ENCODE measurements around the gene KIF3B. TPM values are rescaled to one million over a fixed set of nuclear protein-coding genes. Genes with fewer than 3 reads are reported as not detected.

The KIF3B gene
- total RNA-seq, 1 donor from 2014 or later: 55.3 TPM

GRCh38 chr20:32300647-32301046 is 23.2 kb downstream of the KIF3B start:
- H3K27ac Mint-ChIP-seq (ENCODE audit: unreplicated experiment): no peak overlapping the region
- H3K4me3 Mint-ChIP-seq (ENCODE audit: unreplicated experiment): no peak overlapping the region
- no peaks in the 10 kb centered on the region for H3K36me3 Mint-ChIP-seq (ENCODE audit: unreplicated experiment)

GRCh38 chr20:32301719-32302506 is 24.5 kb downstream of the KIF3B start:
- DNase-seq: no peak
- Mint-ChIP-seq H3K27ac (ENCODE audit: unreplicated experiment) (no peak overlapping the region), H3K4me1 (ENCODE audit: low read depth, unreplicated experiment) (peaks cover 18% of the 10 kb centered on the region), H3K36me3 (ENCODE audit: unreplicated experiment) (no peaks in the 10 kb centered on the region), H3K27me3 (ENCODE audit: unreplicated experiment) (no peaks in the 10 kb centered on the region), H3K9me3 (ENCODE audit: unreplicated experiment) (no peaks in the 10 kb centered on the region), H3K4me3 (ENCODE audit: unreplicated experiment) (no peak overlapping the region)
- TF ChIP-seq CTCF (IDR thresholded peaks at IDR 0.05; ENCODE audit: partially characterized antibody, unreplicated experiment): no peak

More at GRCh38 chr20:32300647-32301046, 23.2 kb downstream of the KIF3B start:
- no peak for DNase-seq
- no peaks in the 10 kb centered on the region for H3K9me3 Mint-ChIP-seq (ENCODE audit: unreplicated experiment)
- H3K27me3 Mint-ChIP-seq (ENCODE audit: unreplicated experiment): no peaks in the 10 kb centered on the region
- peaks cover 19% of the 10 kb centered on the region for H3K4me1 Mint-ChIP-seq (ENCODE audit: low read depth, unreplicated experiment)
- TF ChIP-seq CTCF (IDR thresholded peaks at IDR 0.05; ENCODE audit: partially characterized antibody, unreplicated experiment): no peak

- H3K4me1 Mint-ChIP-seq (ENCODE audit: low read depth, unreplicated experiment): peaks cover 15% of the 10 kb centered on the region
- no peaks in the 10 kb centered on the region for H3K9me3 Mint-ChIP-seq (ENCODE audit: unreplicated experiment)
- H3K27ac Mint-ChIP-seq (ENCODE audit: unreplicated experiment): no peak overlapping the region
- H3K4me3 Mint-ChIP-seq (ENCODE audit: unreplicated experiment): no peak overlapping the region
- no peak for TF ChIP-seq CTCF (IDR thresholded peaks at IDR 0.05; ENCODE audit: partially characterized antibody, unreplicated experiment)
- DNase-seq: no peak
- H3K36me3 Mint-ChIP-seq (ENCODE audit: unreplicated experiment): no peaks in the 10 kb centered on the region
- H3K27me3 Mint-ChIP-seq (ENCODE audit: unreplicated experiment): no peaks in the 10 kb centered on the region
Measured at GRCh38 chr20:32302507-32302872, 25.0 kb downstream of the KIF3B start.

GRCh38 chr20:32304131-32304746 is 26.8 kb downstream of the KIF3B start:
- no peak overlapping the region for H3K27ac Mint-ChIP-seq (ENCODE audit: unreplicated experiment)
- no peak for DNase-seq

More at GRCh38 chr20:32304131-32304746, 26.8 kb downstream of the KIF3B start:
- Mint-ChIP-seq H3K36me3 (ENCODE audit: unreplicated experiment) (no peaks in the 10 kb centered on the region), H3K27me3 (ENCODE audit: unreplicated experiment) (no peaks in the 10 kb centered on the region), H3K9me3 (ENCODE audit: unreplicated experiment) (no peaks in the 10 kb centered on the region), H3K4me3 (ENCODE audit: unreplicated experiment) (no peak overlapping the region), H3K4me1 (ENCODE audit: low read depth, unreplicated experiment) (peaks cover 15% of the 10 kb centered on the region)
- no peak for TF ChIP-seq CTCF (IDR thresholded peaks at IDR 0.05; ENCODE audit: partially characterized antibody, unreplicated experiment)
